Measurements from ENCODE around the gene NR1H2. TPM values are rescaled to one million over a fixed set of nuclear protein-coding genes. Genes with fewer than 3 reads are reported as not detected.

NR1H2 gene
- total RNA-seq, result 49.3 and 57.5 TPM in 2 replicates

DNA sequence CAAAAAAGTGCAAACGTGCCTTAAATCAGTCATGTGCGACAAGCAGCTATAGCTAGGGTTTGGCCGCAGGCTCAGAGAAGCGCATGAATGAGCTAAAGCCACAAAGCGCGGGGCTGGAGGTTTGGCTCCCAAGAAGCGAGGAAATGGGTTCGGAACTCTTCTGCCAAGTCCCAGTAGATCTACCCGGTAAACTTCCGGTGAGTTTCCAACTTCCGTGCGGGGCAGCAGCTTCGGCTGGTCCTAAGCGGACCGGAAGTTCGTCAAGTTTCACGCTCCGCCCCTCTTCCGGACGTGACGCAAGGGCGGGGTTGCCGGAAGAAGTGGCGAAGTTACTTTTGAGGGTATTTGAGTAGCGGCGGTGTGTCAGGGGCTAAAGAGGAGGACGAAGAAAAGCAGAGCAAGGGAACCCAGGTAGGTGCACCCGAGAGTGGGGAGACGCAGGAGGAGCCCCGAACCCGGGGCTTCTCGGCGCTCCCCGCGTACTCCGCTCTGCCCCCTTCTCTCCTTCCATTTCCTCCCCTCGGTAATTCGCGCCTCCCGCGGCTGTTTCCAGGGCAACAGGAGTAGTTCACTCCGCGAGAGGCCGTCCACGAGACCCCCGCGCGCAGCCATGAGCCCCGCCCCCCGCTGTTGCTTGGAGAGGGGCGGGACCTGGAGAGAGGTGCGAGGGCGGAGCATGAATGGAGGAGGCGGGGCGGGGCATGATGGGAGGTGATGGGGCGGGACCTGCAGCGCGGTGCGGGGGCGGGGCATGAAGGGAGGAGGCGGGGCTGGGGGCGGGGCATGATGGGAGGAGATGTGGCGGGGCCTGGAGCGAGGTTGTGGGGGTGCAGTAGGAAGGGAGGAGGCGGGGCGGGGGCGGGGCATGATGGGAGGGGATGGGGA is at the start of gene NR1H2:
Gene NR1H2, plus strand, starts transcription at position 292 of the 885 bp plus-strand sequence. CDS start 1,149 bp downstream, outside the sequence.

DNA sequence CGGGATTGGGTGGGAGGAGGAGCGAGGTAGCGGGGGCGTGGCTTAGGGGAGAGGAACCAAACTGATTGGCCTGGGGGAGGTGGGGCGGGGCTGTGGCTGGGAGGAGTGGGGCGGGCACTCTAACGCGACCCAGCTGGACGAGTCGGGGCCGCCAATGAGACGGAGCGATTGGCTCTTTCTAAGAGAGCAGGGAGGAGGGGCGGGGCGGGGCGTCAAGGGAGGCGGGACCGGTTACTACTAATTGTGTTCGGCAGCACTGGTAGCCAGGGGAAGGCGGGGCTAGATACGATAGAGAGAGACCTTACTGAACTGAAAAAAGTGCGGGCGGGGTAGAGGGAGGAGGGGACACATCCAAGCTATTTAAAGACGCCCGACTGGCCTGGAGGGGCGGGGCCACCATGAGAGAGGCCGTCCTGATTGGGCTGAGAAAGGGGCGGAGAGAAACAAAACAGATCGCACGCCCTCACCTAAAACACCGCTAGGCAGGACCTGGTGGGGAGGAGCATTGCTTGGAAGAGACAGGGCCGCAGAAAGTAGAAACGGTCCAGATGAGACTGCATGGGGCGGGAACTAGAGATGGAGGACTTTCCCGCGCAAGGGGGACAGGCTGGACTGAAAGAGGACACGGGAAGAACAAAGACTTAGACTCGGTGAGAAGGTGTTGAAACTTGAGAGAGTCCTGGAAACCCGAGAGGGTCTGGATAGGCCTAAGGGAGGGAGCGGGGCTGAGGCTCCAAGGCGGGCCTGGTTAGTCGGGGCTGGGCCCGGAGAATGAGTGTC is 46.9 kb upstream of the NR1H2 start, which contains the start of gene KCNC3:
Gene KCNC3, minus strand, starts transcription at position 232 of the 780 bp plus-strand sequence. CDS start 295 bp downstream, outside the sequence.

DNA sequence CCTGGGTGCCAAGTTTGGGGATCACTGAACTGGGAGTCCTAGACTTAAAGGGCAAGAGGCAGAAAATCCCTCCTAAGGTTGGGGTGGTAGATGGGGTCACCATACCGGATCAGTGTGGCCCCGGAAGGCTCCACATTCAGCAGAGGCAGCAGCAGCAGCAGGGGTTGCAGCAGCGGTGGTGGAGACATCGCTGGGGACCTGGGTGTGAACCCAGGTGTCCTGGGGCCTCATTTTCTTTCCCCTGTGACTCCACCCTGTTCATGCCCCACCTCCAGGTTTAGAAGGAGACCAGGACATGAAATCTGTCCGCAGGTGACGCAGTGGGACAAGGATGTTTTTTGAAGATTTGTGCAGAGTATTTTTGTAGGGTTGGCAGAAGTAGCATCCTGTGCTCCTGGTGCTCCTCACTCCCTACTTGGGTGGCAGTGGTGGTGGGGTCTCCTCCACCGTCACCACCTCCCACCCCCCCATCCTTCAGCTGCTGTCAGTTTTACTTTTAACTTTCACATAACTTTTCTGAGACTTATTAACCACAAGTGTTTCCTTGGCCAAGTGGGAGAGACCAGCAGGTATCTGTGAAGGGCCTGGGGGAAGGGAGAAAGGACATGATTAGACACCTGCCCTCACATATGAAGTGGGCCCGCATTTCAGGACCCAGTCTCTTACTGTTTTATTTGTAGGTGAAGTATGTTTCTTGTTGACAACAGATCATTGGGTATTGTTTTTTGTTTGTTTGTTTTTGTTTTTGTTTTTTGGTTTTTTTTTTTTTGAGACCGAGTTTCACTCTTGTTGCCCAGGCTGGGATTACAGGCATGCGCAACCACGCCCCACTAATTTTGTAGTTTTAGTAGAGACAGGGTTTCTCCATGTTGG is 10.6 kb upstream of the NR1H2 start, which contains the start of gene NAPSA:
Gene NAPSA, minus strand, starts transcription at position 206 of the 873 bp plus-strand sequence. Its CDS starts 18 bp downstream, at position 188.

GRCh38 chr19:50383852-50384684 is 7.8 kb downstream of the NR1H2 start, which contains the start of gene POLD1:
Gene POLD1, plus strand, starts transcription at chr19:50384347. Its CDS starts 14,505 bp downstream, at chr19:50398852.

DNA sequence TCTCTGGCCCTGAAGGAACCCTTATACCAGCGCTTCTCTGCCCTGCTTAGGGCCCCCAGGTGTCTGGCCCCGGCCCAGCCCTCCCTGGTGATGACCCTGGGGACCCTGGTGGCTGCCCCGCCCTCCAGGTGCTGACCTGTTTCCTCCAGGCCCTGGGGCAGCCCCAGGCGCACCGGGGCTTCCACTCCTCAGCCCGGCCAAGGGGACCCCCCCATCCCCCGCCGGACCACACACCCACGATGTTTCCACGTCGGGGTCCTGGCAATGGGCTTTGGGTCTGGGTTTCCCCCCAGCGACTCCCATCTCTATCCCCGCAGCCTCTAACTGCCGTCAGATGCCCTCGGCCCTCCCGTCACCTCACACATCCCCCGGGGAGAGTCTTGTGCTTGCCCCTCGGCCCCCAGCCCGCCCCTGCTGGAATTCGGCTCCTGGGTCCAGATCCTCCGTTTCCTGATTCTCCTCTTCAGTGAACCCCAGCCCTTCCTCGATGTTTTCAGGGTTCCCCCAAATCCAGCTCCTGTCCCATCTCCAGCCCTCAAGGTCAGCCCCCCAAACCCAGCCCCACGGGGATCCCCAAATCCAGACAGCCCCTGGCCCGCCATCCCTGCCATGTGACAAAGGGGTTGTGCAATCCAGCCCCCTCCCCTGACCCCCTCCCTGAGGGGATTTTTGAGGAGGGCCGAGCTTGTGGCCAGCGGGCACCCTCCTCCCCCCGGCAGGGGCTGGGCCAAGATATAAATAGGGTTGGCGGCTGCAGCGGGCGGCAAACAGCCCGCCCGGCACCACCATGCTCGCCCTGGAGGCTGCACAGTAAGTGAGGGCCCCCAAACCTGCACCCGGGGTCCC is 42.1 kb downstream of the NR1H2 start, which contains the start of gene SPIB:
Gene SPIB, plus strand, starts transcription at position 763 of the 846 bp plus-strand sequence. Its CDS starts 25 bp downstream, at position 788.

DNA sequence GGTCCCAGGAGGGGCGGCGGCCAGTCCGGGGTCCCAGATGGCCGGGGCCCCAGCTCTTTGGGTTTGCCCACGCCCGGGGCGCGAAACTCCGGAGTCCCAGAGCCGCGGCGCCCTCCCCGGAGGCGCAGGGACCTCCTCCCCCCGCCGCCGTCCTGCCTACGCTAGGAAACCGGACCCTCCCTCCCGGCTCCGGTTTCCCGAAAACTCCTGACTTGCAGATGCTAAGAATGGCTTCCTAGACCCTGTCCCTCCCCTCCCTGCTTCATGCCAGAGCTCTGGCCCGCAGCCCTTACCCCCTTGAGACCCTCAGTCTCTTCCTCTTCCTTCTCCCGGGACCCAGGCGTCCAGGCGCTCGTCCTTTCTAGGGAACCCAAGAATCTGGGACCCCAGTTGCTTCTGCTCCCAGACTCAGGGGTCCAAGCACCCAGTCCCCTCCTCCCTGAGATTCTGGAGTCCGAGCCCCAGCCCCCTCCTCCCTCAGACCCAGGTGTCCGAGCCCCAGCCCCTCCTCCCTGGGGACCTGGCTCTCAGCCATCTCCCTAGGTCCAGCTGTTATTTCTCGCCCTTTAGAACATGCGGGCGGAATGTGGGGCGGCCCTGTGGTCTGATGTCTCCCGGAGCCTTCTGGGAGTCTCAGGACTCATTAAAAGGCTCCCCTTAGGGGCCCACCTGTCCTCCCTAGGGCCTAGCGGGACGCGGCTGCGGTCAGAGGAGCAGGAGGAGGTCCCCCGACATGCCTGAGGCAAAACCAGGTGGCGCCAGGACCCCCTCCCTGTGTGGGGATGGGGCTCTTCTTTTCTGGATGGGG is 56.2 kb downstream of the NR1H2 start, which contains the start of gene MYBPC2:
Gene MYBPC2, plus strand, starts transcription at position 672 of the 808 bp plus-strand sequence. Its CDS starts 62 bp downstream, at position 734.

Other genes starting within 250 kb of the NR1H2 start
- not detected in 2 replicates for gene IZUMO2, start 213.2 kb upstream of the NR1H2 start, total RNA-seq
- 0.32 and 0.65 TPM in 2 replicates for gene MYH14, start 172.8 kb upstream of the NR1H2 start, total RNA-seq
- 0.13 TPM in 1 of 2 replicates, not detected in the other for gene KCNC3, start 47.1 kb upstream of the NR1H2 start, total RNA-seq
- 0.13 and 0.22 TPM in 2 replicates for gene NAPSA, start 10.8 kb upstream of the NR1H2 start, total RNA-seq
- 9.4 and 10.5 TPM in 2 replicates for gene POLD1, start 7.9 kb downstream of the NR1H2 start, total RNA-seq
- gene SPIB, start 42.5 kb downstream of the NR1H2 start, total RNA-seq, result not detected in 2 replicates
- gene MYBPC2, start 56.4 kb downstream of the NR1H2 start, total RNA-seq, result not detected in 2 replicates
- 34.8 and 38.3 TPM in 2 replicates for gene EMC10, start 100.0 kb downstream of the NR1H2 start, total RNA-seq
- gene GARIN5A, start 100.4 kb downstream of the NR1H2 start, total RNA-seq, result 0.78 TPM in 1 of 2 replicates, not detected in the other
- 18.9 and 21.6 TPM in 2 replicates for gene JOSD2, start 134.7 kb downstream of the NR1H2 start, total RNA-seq
- not detected in 2 replicates for gene ASPDH, start 137.5 kb downstream of the NR1H2 start, total RNA-seq
- not detected in 2 replicates for gene LRRC4B, start 192.0 kb downstream of the NR1H2 start, total RNA-seq

Data from articular chondrocyte of knee joint (primary cell).